ENCODE measurements around the gene NOM1. TPM values are rescaled to one million over a fixed set of nuclear protein-coding genes. Genes with fewer than 3 reads are reported as not detected.

NOM1 gene
- total RNA-seq, 2 donors from 2014 or later: 28.9 to 68.1 TPM

Other genes with a start within 250 kb of the NOM1 start
- 10 to 100 TPM; 41.7 to 62.4 TPM for gene LMBR1, start 56.5 kb upstream of the NOM1 start, total RNA-seq
- gene MNX1, start 61.0 kb downstream of the NOM1 start, total RNA-seq: not detected
- 100 to 1,000 TPM in 1 of 2 donors, 10 to 100 TPM in 1; 69.6 to 117 TPM for gene UBE3C, start 189.2 kb downstream of the NOM1 start, total RNA-seq